ENCODE data around the gene MACF1. TPM values are rescaled to one million over a fixed set of nuclear protein-coding genes. Genes with fewer than 3 reads are reported as not detected.
A peak's percentile ranks its signal among the peaks of the same experiment; 100 is the strongest.

Gene MACF1
- total RNA-seq, 2 donors from 2014 or later: 107 to 148 TPM

GRCh38 chr1:39250460-39251240 is 46.2 kb downstream of the MACF1 start:
- H3K36me3 ChIP-seq: no peaks in the 10 kb centered on the region
- no peak overlapping the region for H3K9ac ChIP-seq (ENCODE audit: low read depth in 2 of 2, low read length in 2 of 2)
- intact Hi-C loops (cut with DNase I): no loop called here
- no peaks in the 10 kb centered on the region for H3K9me3 ChIP-seq
- DNase-seq: no peak
- no peaks in the 10 kb centered on the region for H3K4me1 ChIP-seq
- no peaks in the 10 kb centered on the region for H3K27me3 ChIP-seq
- H3K27ac ChIP-seq: no peak overlapping the region
- TF ChIP-seq CTCF (IDR thresholded peaks at IDR 0.05): no peak
- H3K4me3 ChIP-seq: no peak overlapping the region

- no peaks in the 10 kb centered on the region for H3K9me3 ChIP-seq
- H3K27ac ChIP-seq: no peak overlapping the region
- no peak overlapping the region for H3K9ac ChIP-seq (ENCODE audit: low read depth in 2 of 2, low read length in 2 of 2)
- DNase-seq: no peak
- H3K27me3 ChIP-seq: no peaks in the 10 kb centered on the region
- no peaks in the 10 kb centered on the region for H3K4me1 ChIP-seq
- no peak overlapping the region for H3K4me3 ChIP-seq
- H3K36me3 ChIP-seq: peaks cover 6% of the 10 kb centered on the region
- intact Hi-C loops (cut with DNase I): loop anchor here (5.0 kb wide), 1 partner anchor 63 kb away; no protein-coding TSS in a partner anchor
- TF ChIP-seq CTCF (IDR thresholded peaks at IDR 0.05): no peak
Measured at GRCh38 chr1:39255222-39255621, 50.7 kb downstream of the MACF1 start.

GRCh38 chr1:39258146-39258924 is 53.8 kb downstream of the MACF1 start:
- no peak overlapping the region for H3K4me3 ChIP-seq
- intact Hi-C loops (cut with DNase I): loop anchor here (2.0 to 5.0 kb wide), 2 partner anchors 66 to 160 kb away; no protein-coding TSS in a partner anchor
- H3K9me3 ChIP-seq: no peaks in the 10 kb centered on the region
- H3K27ac ChIP-seq: no peak overlapping the region
- H3K4me1 ChIP-seq: no peaks in the 10 kb centered on the region
- no peaks in the 10 kb centered on the region for H3K27me3 ChIP-seq
- H3K9ac ChIP-seq (ENCODE audit: low read depth in 2 of 2, low read length in 2 of 2): no peak overlapping the region
- H3K36me3 ChIP-seq: peaks cover 6% of the 10 kb centered on the region
- peak; percentile 81 for TF ChIP-seq CTCF (IDR thresholded peaks at IDR 0.05)
- peak; percentile 77 for DNase-seq

GRCh38 chr1:39258925-39259244 is 54.4 kb downstream of the MACF1 start:
- H3K36me3 ChIP-seq: peaks cover 6% of the 10 kb centered on the region
- no peaks in the 10 kb centered on the region for H3K4me1 ChIP-seq
- no peak overlapping the region for H3K9ac ChIP-seq (ENCODE audit: low read depth in 2 of 2, low read length in 2 of 2)
- H3K27me3 ChIP-seq: no peaks in the 10 kb centered on the region
- no peak for DNase-seq
- no peak for TF ChIP-seq CTCF (IDR thresholded peaks at IDR 0.05)
- no peak overlapping the region for H3K4me3 ChIP-seq
- intact Hi-C loops (cut with DNase I): loop anchor here (2.0 to 5.0 kb wide), 2 partner anchors 67 to 160 kb away; no protein-coding TSS in a partner anchor
- no peak overlapping the region for H3K27ac ChIP-seq
- H3K9me3 ChIP-seq: no peaks in the 10 kb centered on the region

- H3K9ac ChIP-seq (ENCODE audit: low read depth in 2 of 2, low read length in 2 of 2): no peak overlapping the region
- H3K27ac ChIP-seq: no peak overlapping the region
- no peaks in the 10 kb centered on the region for H3K9me3 ChIP-seq
- DNase-seq: no peak
- intact Hi-C loops (cut with DNase I): no loop called here
- TF ChIP-seq CTCF (IDR thresholded peaks at IDR 0.05): no peak
- H3K4me3 ChIP-seq: no peak overlapping the region
- H3K27me3 ChIP-seq: no peaks in the 10 kb centered on the region
- H3K36me3 ChIP-seq: peaks cover 6% of the 10 kb centered on the region
- no peaks in the 10 kb centered on the region for H3K4me1 ChIP-seq
Measured at GRCh38 chr1:39261712-39262221, 57.3 kb downstream of the MACF1 start.

Measured in colonic mucosa (tissue), 4 donors.